Hematopoietic multipotent progenitor cell treated with erythropoietin and hydrocortisone succinate and interleukin-3 and kit ligand, for 15 days (in vitro differentiated cells): ENCODE results near the gene TTC13.

Experiments used
- DNase-seq: peaks from one replicate; pipeline ENCODE4 v3.0.0-alpha.2; 2015; ENCODE audit warnings: low spot score

Gene TTC13

DNA sequence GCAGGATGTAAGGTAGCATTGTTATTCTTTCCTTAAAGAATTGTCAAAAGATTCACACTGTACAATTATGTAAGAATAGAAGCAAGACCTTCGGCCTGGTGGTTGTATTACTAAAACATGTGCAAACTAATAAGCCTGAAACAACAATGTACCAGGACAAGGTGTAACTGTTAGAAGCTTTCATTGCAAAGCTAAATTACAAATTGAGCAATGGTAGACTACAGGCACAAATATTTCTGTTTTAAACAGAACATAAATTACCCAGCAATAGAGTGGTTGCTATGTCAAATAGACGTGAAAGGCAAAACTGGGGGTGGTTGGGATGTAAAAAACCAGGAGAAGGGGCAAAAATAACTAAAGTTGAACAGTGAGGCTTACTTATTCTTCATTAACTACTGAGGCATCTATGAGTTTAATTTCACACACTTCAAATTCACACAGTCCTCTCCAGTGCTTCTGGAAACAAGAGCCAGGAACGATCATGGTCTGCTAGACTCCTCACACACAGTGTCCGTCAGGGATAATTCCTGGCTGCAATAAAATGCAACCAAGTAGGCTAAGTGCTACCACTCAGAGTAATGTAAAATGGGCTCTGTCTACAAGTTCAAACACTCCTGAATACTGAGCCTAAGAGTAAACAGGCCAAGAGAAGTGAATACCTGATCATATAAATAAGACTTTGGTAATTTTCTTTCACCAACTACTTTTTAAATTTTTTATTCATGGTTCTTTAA, 71.0 kb downstream of the TTC13 start:
- no peak for DNase-seq

DNA sequence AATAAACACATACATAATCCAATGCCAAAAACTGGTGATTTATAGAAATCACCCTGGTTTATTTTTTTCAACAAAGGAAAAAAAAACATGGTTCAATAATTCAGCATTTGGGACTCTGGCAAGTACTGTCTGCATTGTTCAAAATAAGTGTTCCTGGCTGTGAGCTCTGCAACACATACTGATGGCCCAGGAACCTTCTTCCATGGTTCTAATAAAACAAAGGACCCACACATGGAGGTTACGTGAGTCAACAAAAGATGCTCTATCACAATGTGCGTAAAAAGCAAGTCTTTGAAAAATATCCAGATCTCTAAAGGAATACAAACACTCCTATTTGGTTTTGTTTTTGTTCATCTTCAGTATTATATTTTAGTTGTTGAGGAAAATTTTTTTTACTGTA, 72.4 kb downstream of the TTC13 start:
- no peak for DNase-seq

DNA sequence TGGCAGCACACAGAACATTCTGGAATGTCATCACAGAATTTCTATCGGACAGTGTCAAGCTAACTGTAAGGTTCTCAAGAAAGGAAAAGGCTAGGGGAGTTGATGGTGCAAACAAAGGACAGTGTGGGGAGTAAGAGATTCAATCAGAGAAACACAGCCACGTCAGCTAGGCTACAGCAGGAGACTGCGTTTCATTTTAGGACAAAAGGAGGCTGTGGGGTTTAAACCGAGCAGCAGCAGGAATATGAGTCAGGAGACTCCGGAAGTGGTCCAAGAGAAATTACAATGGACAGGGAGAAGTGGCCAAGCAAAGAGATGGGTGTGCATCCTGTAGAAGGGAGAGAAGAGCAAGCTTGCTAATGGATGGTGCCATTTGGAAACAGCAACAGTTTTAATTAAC, 72.9 kb downstream of the TTC13 start:
- DNase-seq: no peak

DNA sequence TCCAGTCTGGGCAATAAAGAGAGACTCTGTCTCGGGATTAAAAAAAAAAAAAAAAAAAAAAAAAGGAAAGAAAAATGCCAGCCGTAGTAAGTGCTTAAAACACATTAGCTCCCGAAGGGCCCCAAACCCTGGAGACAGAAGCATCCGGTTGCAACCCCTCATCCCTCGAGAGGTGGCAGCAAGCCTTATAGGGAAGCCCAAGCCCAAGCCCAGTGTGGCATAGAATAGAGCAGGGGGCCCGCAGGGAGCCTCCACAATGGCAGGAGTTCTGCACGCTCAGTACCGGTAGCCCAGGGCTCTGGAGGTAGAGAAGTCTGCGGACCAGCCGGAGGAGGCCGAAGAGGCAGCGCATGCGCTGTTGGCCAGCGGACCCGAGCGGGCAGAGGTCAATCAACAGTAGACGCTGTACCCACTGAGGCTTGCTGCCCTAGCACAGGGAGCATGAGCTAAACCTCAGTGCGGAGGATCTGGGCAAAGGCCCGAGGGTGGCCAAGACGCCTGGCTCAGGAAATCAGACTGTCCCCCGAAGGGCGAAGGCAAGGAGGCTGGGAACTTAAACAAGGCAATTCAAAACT, 76.2 kb downstream of the TTC13 start:
- no peak for DNase-seq

DNA sequence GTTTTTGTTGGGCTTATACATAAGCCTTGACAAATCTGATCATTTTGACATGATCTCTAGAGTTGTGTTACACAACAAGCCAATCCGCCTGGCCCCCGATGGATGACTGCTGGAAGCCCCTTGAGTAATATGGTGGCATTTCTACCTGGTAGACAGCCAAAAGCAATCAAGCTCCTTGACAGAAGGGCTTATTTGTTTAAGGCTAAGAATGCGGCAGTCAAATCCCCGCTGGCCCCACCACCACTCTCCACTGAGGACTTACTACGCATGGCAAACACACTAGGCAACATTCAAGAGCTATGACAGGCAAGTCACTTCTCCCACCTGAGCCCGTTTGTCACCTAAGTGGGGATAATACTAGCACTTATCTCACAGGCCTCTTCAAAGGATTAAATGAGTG, 77.0 kb downstream of the TTC13 start:
- no peak for DNase-seq

DNA sequence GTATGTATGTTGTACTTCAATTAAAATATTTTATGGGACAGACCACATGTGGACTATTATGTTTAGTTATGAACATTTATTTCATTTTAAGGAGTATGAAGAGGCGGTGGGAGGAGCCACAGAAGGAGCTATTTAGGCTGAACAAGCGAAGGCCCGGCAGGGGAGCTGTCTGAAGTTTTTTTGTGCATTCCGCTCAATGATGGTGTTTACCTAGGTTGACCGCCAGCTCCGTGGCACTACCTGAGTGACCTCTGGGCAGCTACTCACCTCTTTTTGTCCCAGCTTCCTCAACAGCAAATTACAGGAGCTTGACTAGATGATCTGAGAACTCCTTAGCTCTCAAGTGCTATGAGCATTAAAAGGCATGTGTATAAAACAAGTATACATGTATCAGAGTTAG, 77.7 kb downstream of the TTC13 start:
- DNase-seq: no peak

DNA sequence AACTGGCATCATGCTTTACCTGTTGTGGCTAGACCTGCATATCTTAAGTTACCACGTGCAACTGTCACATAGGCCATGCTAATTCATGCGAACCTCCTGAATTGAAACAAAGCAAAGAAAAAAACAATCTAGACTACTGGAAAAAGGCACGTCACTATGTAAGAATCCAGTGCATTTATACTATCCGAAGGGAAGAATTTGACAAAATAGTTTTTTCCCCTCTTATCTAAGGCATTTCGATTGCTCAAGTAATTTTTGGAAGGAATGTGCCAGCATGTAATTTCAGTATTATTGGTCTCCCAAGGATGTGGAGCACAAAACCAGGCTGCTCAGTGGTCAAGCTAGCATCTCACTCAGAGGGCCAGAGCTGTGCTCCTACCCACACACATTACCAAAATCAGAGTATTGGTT, 78.8 kb downstream of the TTC13 start:
- no peak for DNase-seq

DNA sequence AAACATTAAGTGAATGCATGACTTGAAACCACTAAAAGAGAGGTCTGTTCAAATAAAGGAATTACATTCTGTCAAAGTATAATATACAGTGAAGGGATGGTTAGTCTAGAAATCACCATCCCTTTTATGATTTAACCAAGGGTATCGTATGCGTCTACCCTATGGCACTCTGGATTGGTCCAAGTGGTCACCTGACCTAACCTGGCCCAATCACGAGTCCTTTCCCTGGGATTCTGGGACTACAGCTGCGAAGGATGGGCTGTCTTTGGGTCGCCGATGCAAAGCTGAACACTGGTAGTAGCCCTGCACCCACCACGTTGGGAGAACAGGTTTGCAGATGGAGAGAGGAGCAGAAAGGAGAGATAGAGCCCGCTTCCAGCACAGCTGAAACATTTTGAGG, 79.9 kb downstream of the TTC13 start:
- no peak for DNase-seq

DNA sequence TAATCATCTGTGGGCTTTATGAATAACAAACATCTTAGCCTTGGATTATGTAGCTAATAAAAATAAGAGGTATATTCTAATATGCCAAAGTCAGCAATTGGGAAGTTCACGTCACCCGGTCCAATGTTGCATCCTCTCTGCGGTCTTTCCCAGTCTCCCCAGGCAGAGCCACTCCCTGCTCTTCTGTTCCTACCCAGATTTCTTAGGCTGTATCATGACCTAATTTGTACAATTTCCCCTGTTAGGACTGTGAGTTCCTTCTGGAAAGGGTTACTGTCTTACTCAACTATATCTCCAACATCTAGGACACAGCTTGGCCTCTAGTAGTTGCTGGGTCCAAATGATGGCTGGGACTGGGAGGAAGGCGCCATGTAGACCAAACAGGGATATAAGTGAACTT, 80.5 kb downstream of the TTC13 start:
- no peak for DNase-seq

DNA sequence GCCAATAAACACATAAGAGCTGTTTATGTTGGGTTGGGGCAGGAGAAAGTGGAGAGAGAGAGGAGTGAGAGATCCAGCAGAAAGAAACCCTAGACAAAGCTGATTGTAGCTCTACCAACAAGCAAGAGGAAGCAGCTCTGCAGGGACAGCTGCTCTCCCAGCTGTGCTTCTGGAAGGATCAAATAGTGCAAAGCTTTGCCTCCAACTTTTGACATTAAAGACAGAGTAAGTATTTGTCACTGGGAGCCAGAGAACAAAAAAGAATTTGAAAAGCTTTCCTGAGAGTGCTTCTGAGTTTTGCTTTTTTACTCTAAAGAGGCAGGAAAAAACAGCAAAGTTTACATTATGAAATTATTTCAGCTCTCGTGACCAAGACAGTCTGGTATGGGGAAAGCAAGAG, 81.9 kb downstream of the TTC13 start:
- DNase-seq: no peak

DNA sequence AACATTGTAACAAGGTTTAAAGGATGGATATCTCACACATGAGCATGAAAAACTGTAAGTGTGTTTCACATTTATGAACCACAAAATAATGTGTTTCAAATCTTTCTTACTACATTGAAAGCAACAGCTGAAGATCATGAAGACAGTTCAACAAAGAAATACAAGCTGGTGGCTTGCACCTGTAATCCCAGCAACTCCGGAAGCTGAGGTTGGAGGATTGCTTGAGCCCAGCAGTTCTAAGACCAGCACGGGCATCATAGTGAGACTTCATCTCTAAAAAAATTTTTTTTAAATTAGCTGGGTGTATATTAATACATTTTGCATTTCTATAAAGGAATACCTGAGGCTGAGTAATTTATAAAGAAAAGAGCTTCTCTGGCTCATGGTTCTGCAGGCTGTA, 83.2 kb downstream of the TTC13 start:
- DNase-seq: no peak

DNA sequence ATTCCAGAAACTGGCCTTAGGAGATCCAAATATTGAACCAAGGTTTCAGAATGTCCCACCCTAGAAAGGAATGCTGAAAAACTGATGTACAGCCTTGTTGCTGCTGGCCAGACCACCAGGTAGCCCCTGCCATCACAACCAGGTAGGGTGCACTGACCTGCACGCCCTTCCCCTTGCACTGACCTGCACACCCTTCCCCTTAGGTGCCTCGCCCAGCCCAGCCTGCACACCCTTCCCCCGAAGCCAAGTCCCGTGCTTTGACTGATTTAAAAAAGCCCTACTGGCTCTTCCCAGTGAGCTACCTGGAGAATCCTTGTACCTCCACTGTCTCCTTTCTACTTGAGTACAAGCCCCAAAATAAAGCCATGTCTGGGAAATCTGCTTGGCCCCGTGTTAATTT, 84.0 kb downstream of the TTC13 start:
- no peak for DNase-seq

DNA sequence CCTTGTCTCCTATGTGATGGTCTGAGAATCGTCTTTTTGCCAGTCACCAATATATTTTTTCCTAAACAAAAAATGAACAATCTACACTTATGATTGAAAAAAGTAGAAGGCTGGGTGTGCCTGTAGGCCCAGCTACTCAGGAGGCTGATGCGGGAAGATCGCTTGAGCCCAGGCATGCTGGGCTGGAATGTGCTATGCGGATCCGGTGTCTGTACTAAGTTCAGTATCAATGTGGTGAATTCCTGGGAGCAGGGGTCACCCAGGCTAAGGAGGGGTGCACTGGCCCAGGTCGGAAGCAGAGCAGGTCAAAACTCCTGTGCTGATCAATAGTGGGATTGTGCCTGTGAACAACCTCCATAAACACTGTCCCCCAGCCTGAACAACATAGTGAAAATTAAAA, 84.6 kb downstream of the TTC13 start:
- DNase-seq: no peak

DNA sequence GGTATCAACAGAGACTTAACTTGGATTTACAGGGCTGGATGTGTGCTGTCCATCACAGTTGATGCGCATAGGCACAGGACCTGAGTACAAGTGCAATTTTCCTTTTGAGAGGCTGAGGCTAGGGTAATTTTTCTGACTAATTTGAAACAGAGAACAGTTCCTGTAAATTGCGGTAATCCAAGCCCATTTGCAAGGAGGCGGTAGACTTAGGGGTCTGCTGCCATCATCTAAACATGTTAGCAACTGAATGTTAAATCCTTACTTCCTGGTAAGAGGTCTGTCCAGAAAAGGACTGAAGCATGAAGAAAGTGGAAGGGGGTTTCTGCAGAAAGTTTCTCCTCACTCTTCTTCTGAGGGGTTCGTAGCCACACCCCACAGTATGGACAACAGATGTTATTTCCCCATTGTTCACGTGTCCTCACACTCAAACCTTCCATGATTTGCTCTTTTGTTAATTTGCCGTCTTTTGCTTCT, 86.6 kb downstream of the TTC13 start:
- no peak for DNase-seq

DNA sequence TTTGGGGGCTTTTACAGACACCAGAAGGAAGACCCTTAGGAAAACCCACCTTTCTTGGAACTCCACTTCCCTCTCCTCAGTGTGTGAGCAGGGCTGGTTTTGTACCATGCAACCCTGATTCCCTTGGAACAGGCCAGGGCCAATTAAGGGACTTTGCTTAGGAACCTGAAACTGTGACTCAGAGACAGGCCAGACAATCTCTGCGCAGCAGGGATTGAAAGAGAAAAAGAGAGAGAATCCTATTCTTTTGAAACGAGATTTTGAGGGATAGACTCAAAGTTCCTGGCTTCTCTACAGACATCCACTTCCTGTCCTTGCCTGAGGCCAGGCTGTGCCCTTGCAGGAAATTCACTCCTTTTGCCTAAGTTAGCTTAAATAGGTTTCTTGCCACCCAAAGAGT, 87.2 kb downstream of the TTC13 start:
- DNase-seq: no peak

DNA sequence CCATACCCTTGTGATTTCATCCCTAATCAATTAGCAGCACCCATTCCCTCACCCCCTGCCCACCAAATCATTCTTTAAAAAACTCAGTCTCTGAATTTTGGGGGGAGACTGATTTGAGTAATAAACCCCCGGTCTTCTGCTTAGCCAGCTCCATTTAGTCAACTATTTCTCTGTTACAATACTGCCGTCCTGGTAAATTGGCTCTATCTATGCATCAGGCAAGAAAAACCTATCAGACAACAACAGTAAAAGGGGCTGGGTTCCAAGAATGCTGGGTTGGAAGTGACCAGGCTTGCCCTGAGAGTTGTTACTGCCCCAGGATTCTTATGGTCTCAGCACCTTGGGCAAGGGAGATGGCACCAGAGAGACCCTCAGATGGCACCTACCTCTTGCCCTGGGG, 94.0 kb downstream of the TTC13 start:
- DNase-seq: no peak

DNA sequence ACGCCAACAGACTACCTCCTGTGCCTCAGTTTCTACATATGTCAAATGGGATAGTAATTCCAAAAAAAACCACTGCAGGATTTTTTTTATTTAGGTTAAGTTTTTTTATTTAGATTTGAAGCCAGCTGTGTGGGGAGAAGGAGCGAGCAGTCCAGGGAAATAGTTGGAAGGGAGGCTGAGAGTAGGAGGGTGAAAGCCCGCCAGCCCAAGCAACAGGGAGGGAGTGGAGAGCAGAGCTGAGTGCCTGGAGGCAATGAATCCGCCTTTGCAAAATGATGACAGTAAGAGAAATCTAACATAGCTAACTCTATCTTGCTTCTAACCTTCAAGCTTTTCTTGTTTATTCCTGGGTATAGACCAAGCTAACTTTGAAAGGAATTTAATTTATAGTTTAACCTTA, 94.7 kb downstream of the TTC13 start:
- no peak for DNase-seq

DNA sequence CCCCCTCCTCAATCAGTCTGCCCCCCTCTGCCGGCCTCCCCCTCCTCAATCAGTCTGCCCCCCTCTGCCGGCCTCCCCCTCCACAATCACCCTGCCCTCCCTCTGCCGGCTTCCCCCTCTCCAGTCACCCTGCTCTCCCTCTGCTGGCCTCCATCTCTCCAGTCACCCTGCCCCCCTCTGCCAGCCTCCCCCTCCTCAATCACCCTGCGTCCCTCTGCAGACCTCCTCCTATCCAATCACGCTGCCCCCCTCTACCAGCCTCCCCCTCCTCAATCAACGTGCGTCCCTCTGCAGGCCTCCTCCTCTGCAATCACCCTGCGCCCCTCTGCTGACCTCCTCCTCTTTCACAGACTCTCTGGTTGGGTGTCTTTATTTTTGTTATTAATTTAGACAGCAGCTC, 98.9 kb downstream of the TTC13 start:
- DNase-seq: no peak

DNA sequence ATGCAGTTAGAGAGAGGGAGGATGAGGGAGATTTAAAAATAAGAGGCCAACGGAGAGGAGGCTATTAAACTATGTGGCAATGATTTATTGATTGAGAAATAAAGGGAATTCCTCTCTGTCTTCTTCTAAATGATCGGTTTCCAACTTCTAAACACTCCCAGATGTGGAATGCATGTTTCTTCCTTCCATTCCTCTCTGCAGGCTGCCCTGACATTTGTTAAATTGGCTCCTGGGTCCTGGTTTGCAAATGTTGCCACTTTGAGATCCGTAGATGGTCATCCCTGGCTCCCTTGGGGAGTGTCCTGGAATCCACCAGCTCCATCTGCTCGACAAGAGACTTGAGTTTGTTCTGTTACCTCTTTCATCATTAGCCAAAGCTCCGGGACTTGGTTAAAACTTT, 100.1 kb downstream of the TTC13 start:
- DNase-seq: no peak

DNA sequence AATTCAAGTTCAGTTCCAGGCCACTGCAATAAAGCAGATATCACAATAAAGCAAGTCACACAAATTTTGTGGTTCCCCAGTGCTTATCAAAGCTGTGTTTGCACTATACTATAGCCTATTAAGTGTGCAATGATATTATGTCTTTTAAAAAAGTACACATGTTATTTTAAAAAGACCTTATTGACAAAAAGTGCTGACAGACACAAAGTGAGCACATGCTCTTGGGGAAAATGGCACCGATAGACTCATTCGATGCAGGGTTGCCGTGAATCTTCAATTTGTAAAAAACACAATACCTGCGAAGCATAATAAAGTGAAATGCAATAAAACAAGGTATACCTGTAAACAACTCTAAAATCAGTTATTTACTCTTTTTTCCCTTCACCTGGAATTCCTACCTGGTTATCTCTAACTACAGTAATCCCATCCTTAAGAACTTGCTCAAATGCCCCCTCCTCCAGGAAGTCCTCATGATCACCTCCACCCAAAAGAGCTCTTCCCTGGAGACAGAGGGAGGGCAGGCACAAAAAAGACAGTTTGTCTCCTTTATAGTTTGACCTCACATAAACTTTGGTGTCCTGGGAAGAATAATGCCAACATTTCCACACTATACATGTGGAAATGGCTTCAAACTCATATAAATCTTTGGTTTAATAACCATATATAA, 100.6 kb downstream of the TTC13 start:
- DNase-seq: no peak

DNA sequence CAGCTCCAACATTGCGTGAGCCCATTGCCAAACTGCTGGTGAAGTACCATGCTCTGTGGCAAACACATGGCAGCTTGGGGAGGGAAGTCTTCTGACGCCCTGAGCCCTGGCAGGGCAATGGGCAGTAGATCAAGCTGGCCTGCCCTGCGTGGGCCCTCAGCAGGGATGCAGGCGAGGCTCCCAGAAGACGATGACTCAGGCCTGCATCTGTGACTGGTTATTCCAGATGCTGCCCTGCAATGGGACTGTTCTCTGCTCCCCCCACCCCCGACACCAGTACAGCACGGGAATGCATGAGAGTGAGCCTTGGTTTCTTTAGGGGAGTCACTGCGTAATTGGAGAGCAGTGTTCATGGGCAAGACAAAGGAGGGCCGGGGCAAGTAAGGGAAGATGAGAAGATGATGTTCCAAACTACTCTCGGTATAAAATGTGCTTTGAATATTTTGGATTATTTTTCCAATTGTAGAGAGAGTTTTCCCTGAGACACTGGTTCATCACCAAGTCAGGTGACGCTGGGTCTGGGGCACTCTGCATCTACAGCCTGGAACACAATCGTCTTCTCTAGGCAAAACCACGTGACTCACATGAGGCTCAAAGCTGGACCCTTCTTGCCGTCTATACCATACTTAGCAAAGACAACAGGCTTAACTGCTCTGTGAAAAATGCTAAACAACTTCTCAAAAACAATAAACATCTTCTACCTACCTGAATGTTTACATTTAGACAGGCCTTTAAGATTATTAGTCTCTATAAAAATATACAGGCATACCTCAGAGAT, 101.3 kb downstream of the TTC13 start:
- no peak for DNase-seq

DNA sequence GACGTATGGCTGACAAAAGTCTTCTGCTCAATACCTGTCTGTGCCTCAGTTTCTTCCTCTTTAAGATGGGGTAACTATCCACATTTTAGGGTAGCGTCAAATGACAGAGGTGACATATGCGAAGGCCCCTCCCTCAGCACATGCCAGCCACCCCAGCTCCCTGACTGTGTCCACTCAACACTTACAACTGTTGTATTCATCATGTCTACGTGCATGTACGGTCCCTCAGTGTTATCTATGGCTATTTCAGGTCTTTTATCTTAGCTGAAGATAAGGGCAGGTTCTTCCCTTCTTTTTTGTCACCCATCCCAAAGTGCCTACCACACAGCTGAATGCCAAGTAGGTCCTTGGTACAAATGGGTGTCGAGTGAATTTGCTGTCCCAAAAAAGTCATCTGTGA, 102.0 kb downstream of the TTC13 start:
- DNase-seq: no peak

DNA sequence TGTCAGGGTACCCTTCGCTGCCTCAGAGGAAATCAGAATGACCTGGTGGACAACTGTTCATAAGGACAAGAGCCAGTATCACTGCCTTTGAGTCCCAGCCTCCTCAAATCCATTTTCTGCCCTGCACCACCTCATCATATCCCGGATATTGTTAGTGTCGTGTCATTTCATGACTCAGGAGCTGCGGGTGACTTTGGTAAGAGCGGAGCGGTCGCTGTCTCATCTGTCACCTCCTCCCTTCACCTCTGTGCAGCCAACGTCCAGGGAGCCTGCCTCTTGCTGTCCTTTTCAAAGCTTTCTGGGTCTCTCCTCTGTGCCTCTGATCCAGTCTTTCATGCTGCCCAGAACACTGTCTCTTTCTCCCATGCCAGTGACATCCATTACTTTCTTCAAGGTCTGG, 103.3 kb downstream of the TTC13 start:
- DNase-seq: no peak
